ENCODE results near the gene RILP. TPM values are rescaled to one million over a fixed set of nuclear protein-coding genes. Genes with fewer than 3 reads are reported as not detected.
A peak's percentile ranks its signal among the peaks of the same experiment; 100 is the strongest.
"Not testable (repeated sequence)": the region's sequence is repeated elsewhere in the genome, so short reads cannot be mapped to it uniquely, and the experiment has no call there.

Gene RILP
- total and polyA plus RNA-seq, 10 of the 15 experiments (the other 5 are each of a cell fraction or from before 2014, with no cell fraction given), result 0.60 to 6.1 (median 3.3) TPM; not detected in 1

- CTCF ChIA-PET, result interaction anchor here (0.7 kb wide), 1 partner anchor 12 kb away, joined by 3 read pairs; the partner anchor contains the start of gene SCARF1
- Histone ChIP-seq H3K4me1 (ENCODE audit: control insufficient read depth, insufficient read depth, low read length) (no peaks in the 10 kb centered on the region), H3K27me3 (replicated peaks in 1 of 2; ENCODE audit: control insufficient read depth in 2 of 2, insufficient read depth in 2 of 2, low read length in 1 of 2) (no peaks in the 10 kb centered on the region), H3K4me3 (no peak overlapping the region), H3K79me2 (ENCODE audit: control insufficient read depth, insufficient read depth, low read length) (no peaks in the 10 kb centered on the region), H3K9ac (ENCODE audit: control insufficient read depth, insufficient read depth, low read length) (no peak overlapping the region), H4K20me1 (ENCODE audit: control insufficient read depth, insufficient read depth) (no peaks in the 10 kb centered on the region), H2AFZ (ENCODE audit: control insufficient read depth, low read depth, low read length) (no peak overlapping the region), H3K36me3 (ENCODE audit: control insufficient read depth in 2 of 2, insufficient read depth in 2 of 2, low read length in 1 of 2) (peaks cover 52 to 58% of the 10 kb centered on the region in 2 experiments), H3K27ac (ENCODE audit: control insufficient read depth, insufficient read depth) (no peak overlapping the region), H3K9me3 (replicated peaks; ENCODE audit: control insufficient read depth, insufficient read depth, low read length) (no peaks in the 10 kb centered on the region), H3K4me2 (ENCODE audit: control insufficient read depth, insufficient read depth) (no peak overlapping the region)
- no TSS peak for BruUV-seq (replicated peaks)
- no peak for DNase-seq (ENCODE audit: low read depth, low spot score)
- RAD21 ChIA-PET (ENCODE audit: unreplicated experiment), result no interaction called here
- POLR2A ChIA-PET, result interaction anchor here (0.6 to 1.2 kb wide), 2 partner anchors 20 to 130 kb away, joined by 5 to 6 read pairs; no protein-coding TSS in a partner anchor
- WGBS (ENCODE audit: insufficient coverage, insufficient replicate concordance, low lambda C conversion rate, missing lambda C conversion rate), result 91% methylated on average over 9 of the region's 9 CpGs
- intact Hi-C loops (cut with micrococcal nuclease; ENCODE audit: unreplicated experiment), result no loop called here
- TF ChIP-seq MEF2A (IDR thresholded peaks at IDR 0.05; ENCODE audit: insufficient read depth, low read depth, low read length) (no peak), POLR2A (IDR thresholded peaks at IDR 0.05; ENCODE audit: low read depth, low read length) (0 out of 2 replicates have a peak, but pooled peaks have one; percentile 12), ZZZ3 (IDR thresholded peaks at IDR 0.05; ENCODE audit: control insufficient read depth, insufficient read length, low read depth) (no peak)
- no peak for ATAC-seq
- in situ Hi-C loops (cut with MboI), result no loop called here
- FAIRE-seq, result no peak
- SMC1A ChIA-PET (ENCODE audit: uncharacterized antibody, unreplicated experiment), result no interaction called here
These were observed 8.4 kb upstream of the RILP start for GRCh38 chr17:1658100-1658499.

- DNase-seq (ENCODE audit: low read depth, low spot score) (no peak), ATAC-seq (no peak), FAIRE-seq (peak; percentile 13)
- no peak for TF ChIP-seq MYB (IDR thresholded peaks at IDR 0.05; ENCODE audit: borderline replicate concordance, low read depth, low read length)
- TF ChIP-seq NBN (IDR thresholded peaks at IDR 0.05), result no peak
- peak; percentile 40 for TF ChIP-seq POLR2A (IDR thresholded peaks at IDR 0.05; ENCODE audit: low read depth, low read length)
- H3K4me1 ChIP-seq (ENCODE audit: control insufficient read depth, insufficient read depth, low read length), result peaks cover 8% of the 10 kb centered on the region
- in situ Hi-C loops (cut with MboI) (no loop called here), intact Hi-C loops (cut with micrococcal nuclease; ENCODE audit: unreplicated experiment) (no loop called here)
- H3K9me3 ChIP-seq (replicated peaks; ENCODE audit: control insufficient read depth, insufficient read depth, low read length), result no peaks in the 10 kb centered on the region
- H3K27me3 ChIP-seq (replicated peaks in 1 of 2; ENCODE audit: control insufficient read depth in 2 of 2, insufficient read depth in 2 of 2, low read length in 1 of 2), result no peaks in the 10 kb centered on the region
- peaks cover 35 to 44% of the 10 kb centered on the region in 2 experiments for H3K36me3 ChIP-seq (ENCODE audit: control insufficient read depth in 2 of 2, insufficient read depth in 2 of 2, low read length in 1 of 2)
- CTCF ChIA-PET, result interaction anchor here (0.5 kb wide), 1 partner anchor 23 kb away, joined by 4 read pairs; no protein-coding TSS in a partner anchor
- no peak overlapping the region for H3K9ac ChIP-seq (ENCODE audit: control insufficient read depth, insufficient read depth, low read length)
- POLR2A ChIA-PET, result no interaction called here
- RAD21 ChIA-PET (ENCODE audit: unreplicated experiment), result no interaction called here
- no peak overlapping the region for H2AFZ ChIP-seq (ENCODE audit: control insufficient read depth, low read depth, low read length)
- H3K79me2 ChIP-seq (ENCODE audit: control insufficient read depth, insufficient read depth, low read length), result no peaks in the 10 kb centered on the region
- SMC1A ChIA-PET (ENCODE audit: uncharacterized antibody, unreplicated experiment), result no interaction called here
- no peaks in the 10 kb centered on the region for H4K20me1 ChIP-seq (ENCODE audit: control insufficient read depth, insufficient read depth)
- no TSS peak for BruUV-seq (replicated peaks)
- no peak overlapping the region for H3K4me2 ChIP-seq (ENCODE audit: control insufficient read depth, insufficient read depth)
- H3K27ac ChIP-seq (ENCODE audit: control insufficient read depth, insufficient read depth), result no peak overlapping the region
- H3K4me3 ChIP-seq, result no peak overlapping the region
- WGBS (ENCODE audit: insufficient coverage, insufficient replicate concordance, low lambda C conversion rate, missing lambda C conversion rate), result 97% methylated on average over 14 of the region's 14 CpGs
These were observed 4.1 kb upstream of the RILP start for GRCh38 chr17:1653735-1654134.

DNA sequence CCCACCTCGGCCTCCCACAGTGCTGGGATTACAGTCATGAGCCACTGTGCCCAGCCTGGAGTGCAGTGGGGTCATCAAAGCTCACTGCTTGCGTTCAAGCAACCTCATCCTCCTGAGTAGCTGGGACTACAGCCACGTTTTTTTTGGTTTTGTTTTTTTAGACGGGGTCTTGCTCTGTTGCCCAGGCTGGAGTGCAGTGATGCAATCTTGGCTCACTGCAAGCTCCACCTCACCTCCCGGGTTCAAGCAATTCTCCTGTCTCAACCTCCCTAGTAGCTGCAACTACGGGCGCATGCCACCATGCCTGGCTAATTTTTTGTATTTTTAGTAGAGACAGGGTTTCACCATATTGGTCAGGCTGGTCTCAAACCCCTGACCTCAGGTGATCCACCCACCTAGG lies 3.1 kb upstream of the RILP start:
- H3K4me1 ChIP-seq (ENCODE audit: control insufficient read depth, insufficient read depth, low read length), result peaks cover 15% of the 10 kb centered on the region
- H3K4me2 ChIP-seq (ENCODE audit: control insufficient read depth, insufficient read depth); intact Hi-C loops (cut with micrococcal nuclease; ENCODE audit: unreplicated experiment); ATAC-seq; H3K27me3 ChIP-seq (replicated peaks in 1 of 2; ENCODE audit: control insufficient read depth in 2 of 2, insufficient read depth in 2 of 2, low read length in 1 of 2); H3K9ac ChIP-seq (ENCODE audit: control insufficient read depth, insufficient read depth, low read length); H3K4me3 ChIP-seq; H3K79me2 ChIP-seq (ENCODE audit: control insufficient read depth, insufficient read depth, low read length); SMC1A ChIA-PET (ENCODE audit: uncharacterized antibody, unreplicated experiment); DNase-seq (ENCODE audit: low read depth, low spot score); H3K9me3 ChIP-seq (replicated peaks; ENCODE audit: control insufficient read depth, insufficient read depth, low read length); H2AFZ ChIP-seq (ENCODE audit: control insufficient read depth, low read depth, low read length); H3K27ac ChIP-seq (ENCODE audit: control insufficient read depth, insufficient read depth); in situ Hi-C loops (cut with MboI); FAIRE-seq; H4K20me1 ChIP-seq (ENCODE audit: control insufficient read depth, insufficient read depth); BruUV-seq (replicated peaks): not testable (repeated sequence)
- RAD21 ChIA-PET (ENCODE audit: unreplicated experiment), result interaction anchor here (1.3 kb wide), 1 partner anchor 79 kb away, joined by 4 read pairs; no protein-coding TSS in a partner anchor
- POLR2A ChIA-PET, result interaction anchor here (0.7 kb wide), 1 partner anchor 400 kb away, joined by 3 read pairs; no protein-coding TSS in a partner anchor
- CTCF ChIA-PET, result interaction anchor here (2.1 kb wide), 1 partner anchor 17 kb away, joined by 11 read pairs; no protein-coding TSS in a partner anchor
- peaks cover 29 to 37% of the 10 kb centered on the region in 2 experiments for H3K36me3 ChIP-seq (ENCODE audit: control insufficient read depth in 2 of 2, insufficient read depth in 2 of 2, low read length in 1 of 2)
- 82% methylated on average over 7 of the region's 7 CpGs for WGBS (ENCODE audit: insufficient coverage, insufficient replicate concordance, low lambda C conversion rate, missing lambda C conversion rate)

Data from GM12878 (cell line).